KMS-11 (cell line): ENCODE data around the gene BID.

Experiments used
- H2AFZ ChIP-seq: fragments of 200-600 bp; sonication (generic); 2 replicates; pipeline ENCODE4 v1.6.1; 2016; ENCODE audit warnings: antibody characterized with exemption, mixed run types, low read depth
- H3K27ac ChIP-seq: fragments of 200-600 bp; sonication (generic); 2 replicates; pipeline ENCODE4 v1.6.1; 2016; ENCODE audit warnings: mild to moderate bottlenecking, mixed run types
- H3K27me3 ChIP-seq: fragments of 200-600 bp; sonication (generic); 2 replicates; pipeline ENCODE4 v1.6.1; 2017; ENCODE audit warnings: mild to moderate bottlenecking, low read depth, mixed run types, moderate library complexity; ENCODE audit not compliant: insufficient read depth
- H3K36me3 ChIP-seq: fragments of 200-600 bp; sonication (generic); 2 replicates; pipeline ENCODE4 v1.6.1; 2017; ENCODE audit warnings: mild to moderate bottlenecking, mixed run types; ENCODE audit not compliant: insufficient read depth
- H3K4me1 ChIP-seq: fragments of 200-600 bp; sonication (generic); 2 replicates; pipeline ENCODE4 v1.6.1; 2016; ENCODE audit warnings: mild to moderate bottlenecking, low read depth, mixed run types; ENCODE audit not compliant: poor library complexity, severe bottlenecking
- H3K4me2 ChIP-seq: fragments of 200-600 bp; sonication (generic); 2 replicates; pipeline ENCODE4 v1.7.0; 2016; ENCODE audit warnings: mild to moderate bottlenecking, mixed run types
- H3K4me3 ChIP-seq: fragments of 200-600 bp; sonication (generic); IDR thresholded peaks from 2 replicates; pipeline ENCODE4 v1.6.1; 2017; ENCODE audit warnings: low read depth, low read length, mixed read lengths; ENCODE audit not compliant: insufficient read depth
- H3K79me2 ChIP-seq: fragments of 200-600 bp; sonication (generic); 2 replicates; pipeline ENCODE4 v1.6.1; 2016; ENCODE audit warnings: low read depth, mixed run types; ENCODE audit not compliant: insufficient read depth
- H3K9ac ChIP-seq: fragments of 200-600 bp; sonication (generic); 2 replicates; pipeline ENCODE4 v1.6.1; 2016; ENCODE audit warnings: mild to moderate bottlenecking, mixed run types
- H4K20me1 ChIP-seq: fragments of 200-600 bp; sonication (generic); 2 replicates; pipeline ENCODE4 v1.6.1; 2016; ENCODE audit warnings: mild to moderate bottlenecking, mixed run types; ENCODE audit not compliant: insufficient read depth
- CTCF ChIP-seq: fragments of 200-600 bp; sonication (generic); conservative IDR thresholded peaks from 2 replicates; pipeline ENCODE4 v1.6.1; 2017; ENCODE audit warnings: low read depth, mild to moderate bottlenecking, antibody characterized with exemption, low read length, moderate library complexity, mixed read lengths

Gene BID

GRCh38 chr22:17785185-17786184 is 11.2 kb upstream of the BID start:
- TF ChIP-seq CTCF = peak; percentile 60
- Histone ChIP-seq H3K4me3 (no peak overlapping the region), H3K79me2 (no peaks in the 10 kb centered on the region), H4K20me1 (no peaks in the 10 kb centered on the region), H3K4me2 (no peak overlapping the region), H2AFZ (no peak overlapping the region), H3K4me1 (peaks cover 33% of the 10 kb centered on the region), H3K9ac (no peak overlapping the region), H3K36me3 (no peaks in the 10 kb centered on the region), H3K27me3 (no peaks in the 10 kb centered on the region), H3K27ac (no peak overlapping the region)

DNA sequence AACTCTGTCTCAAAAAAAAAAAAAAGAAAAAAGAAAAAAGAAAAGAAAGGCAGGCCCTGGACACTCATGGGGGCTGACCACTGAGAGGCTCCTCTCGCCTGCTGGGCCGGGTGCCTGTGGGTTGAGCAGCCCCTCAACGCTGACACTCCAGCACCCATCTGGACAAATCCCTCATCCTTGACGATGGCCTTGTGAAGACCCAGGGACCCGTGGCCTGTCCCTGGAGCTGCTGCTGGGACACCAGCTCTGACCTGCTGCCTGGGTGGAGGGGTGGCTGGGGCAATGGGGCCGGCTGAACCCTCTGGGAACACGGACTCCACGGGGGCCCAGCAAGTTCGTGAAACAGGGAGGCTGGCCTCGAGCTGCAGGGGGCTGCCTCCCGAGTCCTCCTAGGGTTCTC is 10.5 kb upstream of the BID start:
- TF ChIP-seq CTCF = no peak
- H3K27ac ChIP-seq = no peak overlapping the region
- H3K9ac ChIP-seq = no peak overlapping the region
- H3K79me2 ChIP-seq = no peaks in the 10 kb centered on the region
- H3K27me3 ChIP-seq = no peaks in the 10 kb centered on the region
- no peaks in the 10 kb centered on the region for H4K20me1 ChIP-seq
- no peaks in the 10 kb centered on the region for H3K36me3 ChIP-seq
- H2AFZ ChIP-seq = no peak overlapping the region
- no peak overlapping the region for H3K4me2 ChIP-seq
- peaks cover 40% of the 10 kb centered on the region for H3K4me1 ChIP-seq
- H3K4me3 ChIP-seq = no peak overlapping the region

GRCh38 chr22:17783773-17784480 is 9.7 kb upstream of the BID start:
- no peak for TF ChIP-seq CTCF
- Histone ChIP-seq H3K4me1 (peaks cover 48% of the 10 kb centered on the region), H3K4me2 (no peak overlapping the region)

DNA sequence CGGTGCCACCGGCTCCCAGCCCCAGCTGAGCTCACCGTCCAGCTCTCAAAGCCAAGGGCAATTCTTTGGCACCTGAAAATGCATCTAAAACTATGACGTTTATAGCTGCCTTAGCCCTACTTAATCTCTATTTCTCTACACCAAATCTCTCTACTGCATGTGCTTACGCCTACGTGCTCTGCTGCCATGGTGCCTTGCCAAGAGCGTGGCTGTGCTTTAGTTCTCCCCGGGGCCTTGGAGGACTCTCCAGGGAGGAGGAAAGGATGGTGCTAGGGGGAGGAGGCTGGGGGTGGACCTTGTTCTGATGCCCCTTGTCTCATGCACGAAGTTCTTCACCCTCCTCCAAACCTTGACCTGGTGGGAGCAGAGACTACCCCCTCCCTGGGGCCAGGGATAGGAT is 9.0 kb upstream of the BID start:
- no peak overlapping the region for H3K4me3 ChIP-seq
- no peaks in the 10 kb centered on the region for H3K36me3 ChIP-seq
- H3K9ac ChIP-seq = no peak overlapping the region
- peaks cover 8% of the 10 kb centered on the region for H3K79me2 ChIP-seq
- H3K27ac ChIP-seq = no peak overlapping the region
- no peak for TF ChIP-seq CTCF
- peaks cover 53% of the 10 kb centered on the region for H3K4me1 ChIP-seq
- H2AFZ ChIP-seq = no peak overlapping the region
- H3K27me3 ChIP-seq = no peaks in the 10 kb centered on the region
- no peak overlapping the region for H3K4me2 ChIP-seq
- no peaks in the 10 kb centered on the region for H4K20me1 ChIP-seq

More at GRCh38 chr22:17783773-17784480, 9.7 kb upstream of the BID start:
- Histone ChIP-seq H3K27me3 (no peaks in the 10 kb centered on the region), H3K4me3 (no peak overlapping the region), H3K27ac (no peak overlapping the region), H3K9ac (no peak overlapping the region), H3K36me3 (no peaks in the 10 kb centered on the region), H3K79me2 (peaks cover 2% of the 10 kb centered on the region; the same call in 1 of the 2 replicates), H4K20me1 (no peaks in the 10 kb centered on the region), H2AFZ (no peak overlapping the region)
